GM12892 (cell line): Measurements from ENCODE around the gene CDKAL1.
"Not testable (repeated sequence)": the region's sequence is repeated elsewhere in the genome, so short reads cannot be mapped to it uniquely, and the experiment has no call there.

Experiments
- DNase-seq: peaks from one replicate; pipeline ENCODE4 v3.0.0; 2011; ENCODE audit not compliant: insufficient read length
- FAIRE-seq: peaks from 2 replicates; lab custom pipeline; 2011; peaks lifted over from hg19 to GRCh38; lab: Jason Lieb, UNC
- POLR2A ChIP-seq: IDR thresholded peaks from 2 replicates; pipeline ENCODE4 v1.6.1; 2011; ENCODE audit warnings: low read depth, low read length, control low read depth
- POLR2AphosphoS5 ChIP-seq: IDR thresholded peaks from 2 replicates; pipeline ENCODE4 v1.6.1; 2011; ENCODE audit warnings: low read depth, low read length, control low read depth
- TAF1 ChIP-seq: IDR thresholded peaks from 2 replicates; pipeline ENCODE4 v1.6.1; 2011; ENCODE audit warnings: low read depth, mild to moderate bottlenecking, control low read depth, low read length, borderline replicate concordance

The CDKAL1 gene

GRCh38 chr6:21034345-21034744 lies 500.1 kb downstream of the CDKAL1 start:
- DNase-seq (no peak), FAIRE-seq (no peak)
- TF ChIP-seq POLR2A (no peak), TAF1 (no peak), POLR2AphosphoS5 (no peak)

GRCh38 chr6:21037453-21037852 lies 503.2 kb downstream of the CDKAL1 start:
- FAIRE-seq (no peak), DNase-seq (no peak)
- TF ChIP-seq TAF1 (no peak), POLR2A (no peak), POLR2AphosphoS5 (no peak)

DNA sequence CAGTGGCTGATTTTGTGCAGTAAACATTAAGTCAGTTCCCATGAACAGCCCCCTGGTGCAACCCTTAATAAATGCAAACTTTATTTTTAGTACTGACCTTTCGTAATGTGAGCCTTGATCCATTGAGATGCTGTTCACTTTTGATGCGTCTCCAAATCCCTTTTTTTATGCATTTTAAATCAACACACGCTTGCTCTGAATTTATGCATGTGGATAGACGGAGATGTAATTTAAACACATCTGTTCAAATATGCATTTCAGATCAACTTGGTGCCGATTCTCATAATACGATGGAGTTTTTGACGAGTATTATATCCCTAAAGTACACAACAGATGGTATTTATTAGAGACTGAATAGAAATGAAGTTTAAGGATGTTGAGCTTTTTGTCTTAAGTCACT lies 505.7 kb downstream of the CDKAL1 start:
- no peak for TF ChIP-seq POLR2AphosphoS5
- TF ChIP-seq TAF1: no peak
- TF ChIP-seq POLR2A: no peak
- DNase-seq: no peak
- FAIRE-seq: no peak

DNA sequence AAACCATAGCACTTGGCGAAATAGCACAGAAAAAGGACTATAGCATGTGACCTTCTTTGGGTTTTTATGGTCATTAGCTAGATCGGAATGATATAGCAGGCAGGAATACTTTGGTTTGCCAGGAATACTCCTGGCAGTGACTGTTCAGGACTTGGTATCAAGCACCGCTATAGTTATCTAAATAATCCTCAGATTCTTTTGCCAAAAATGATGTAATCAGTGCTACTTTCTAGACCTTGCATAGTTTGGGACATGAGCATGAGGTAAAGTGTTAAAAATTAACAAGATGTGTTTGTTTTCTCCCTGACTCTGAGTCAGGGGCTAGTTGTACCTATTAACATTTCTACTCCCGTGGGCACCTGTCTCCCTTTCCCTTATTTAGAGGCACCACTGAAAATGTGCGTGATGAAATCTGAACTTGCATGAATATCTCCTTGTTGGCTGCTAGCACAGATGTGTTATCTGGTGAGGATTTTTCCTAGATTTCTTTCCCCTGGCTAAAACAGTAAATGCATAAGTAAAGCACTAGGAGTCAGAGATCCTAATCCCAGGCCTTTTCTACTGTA lies 511.0 kb downstream of the CDKAL1 start:
- no peak for DNase-seq
- no peak for TF ChIP-seq POLR2A
- no peak for TF ChIP-seq TAF1
- TF ChIP-seq POLR2AphosphoS5: no peak
- no peak for FAIRE-seq

- FAIRE-seq (no peak), DNase-seq (no peak)
- no peak for TF ChIP-seq POLR2AphosphoS5
- TF ChIP-seq TAF1: no peak
- TF ChIP-seq POLR2A: no peak
Observed at GRCh38 chr6:21046276-21046675, 512.0 kb downstream of the CDKAL1 start.

DNA sequence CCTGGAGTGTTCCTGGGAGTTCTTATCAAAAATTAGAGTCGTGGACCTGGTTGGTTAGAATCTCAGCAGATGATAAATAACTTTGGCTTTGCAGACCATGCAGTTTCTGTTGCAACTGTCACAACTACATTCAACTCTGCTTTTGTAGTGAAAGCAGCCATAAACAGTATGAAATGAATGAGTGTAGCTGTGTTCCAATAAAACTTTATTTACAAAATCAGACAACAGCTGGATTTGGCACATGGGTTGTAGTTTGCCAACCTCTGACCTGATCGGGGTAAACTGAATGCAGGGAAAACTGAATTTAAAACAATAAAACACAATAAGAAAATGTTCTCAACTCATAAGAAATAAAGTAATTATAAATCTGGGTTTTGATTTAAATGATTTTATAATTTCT lies 513.8 kb downstream of the CDKAL1 start:
- FAIRE-seq (no peak), DNase-seq (no peak)
- TF ChIP-seq TAF1 (no peak), POLR2A (no peak), POLR2AphosphoS5 (no peak)

GRCh38 chr6:21049148-21049547 lies 514.9 kb downstream of the CDKAL1 start:
- FAIRE-seq (no peak), DNase-seq (no peak)
- TF ChIP-seq POLR2A: no peak
- no peak for TF ChIP-seq POLR2AphosphoS5
- TF ChIP-seq TAF1: no peak

DNA sequence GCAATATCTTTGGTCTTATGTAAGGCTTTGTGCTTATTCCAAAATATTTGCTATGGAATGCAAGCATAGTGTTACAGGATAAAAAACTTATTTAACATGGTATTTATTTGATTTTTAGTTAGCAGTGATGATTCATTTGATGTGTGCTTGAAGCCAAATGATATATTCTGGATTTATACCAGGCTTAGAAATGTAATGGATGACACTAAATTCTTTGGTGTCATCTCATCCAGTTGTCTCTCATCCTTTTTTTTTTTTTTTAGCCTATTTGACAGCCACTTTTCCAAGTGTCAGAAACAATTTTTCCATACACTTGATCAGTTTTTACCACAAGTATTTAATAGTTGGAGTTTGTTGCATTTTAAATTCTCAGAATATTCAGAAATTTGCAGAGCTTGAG lies 515.3 kb downstream of the CDKAL1 start:
- TF ChIP-seq POLR2AphosphoS5: no peak
- no peak for TF ChIP-seq TAF1
- no peak for TF ChIP-seq POLR2A
- FAIRE-seq: no peak
- DNase-seq: no peak

DNA sequence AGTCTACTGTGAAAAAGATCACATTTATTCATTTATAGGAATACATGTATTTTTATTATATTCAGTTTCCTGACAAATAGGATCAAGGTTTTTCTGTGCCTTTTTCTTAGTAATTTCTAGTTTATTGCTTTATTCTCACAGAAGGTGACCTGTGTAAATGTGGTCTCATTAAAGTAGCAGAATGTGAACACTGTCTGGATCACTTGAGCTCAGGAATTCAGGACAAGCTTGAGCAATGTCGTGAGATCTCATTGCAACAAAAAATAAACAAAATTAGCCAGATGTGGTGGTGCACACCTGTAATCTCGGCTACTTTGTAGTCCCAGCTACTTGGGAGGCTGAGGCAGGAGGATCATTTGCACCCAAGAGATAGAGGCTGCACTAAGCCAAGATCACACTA lies 516.7 kb downstream of the CDKAL1 start:
- peak; percentile 44 for FAIRE-seq
- no peak for TF ChIP-seq POLR2AphosphoS5
- no peak for TF ChIP-seq TAF1
- no peak for TF ChIP-seq POLR2A

DNA sequence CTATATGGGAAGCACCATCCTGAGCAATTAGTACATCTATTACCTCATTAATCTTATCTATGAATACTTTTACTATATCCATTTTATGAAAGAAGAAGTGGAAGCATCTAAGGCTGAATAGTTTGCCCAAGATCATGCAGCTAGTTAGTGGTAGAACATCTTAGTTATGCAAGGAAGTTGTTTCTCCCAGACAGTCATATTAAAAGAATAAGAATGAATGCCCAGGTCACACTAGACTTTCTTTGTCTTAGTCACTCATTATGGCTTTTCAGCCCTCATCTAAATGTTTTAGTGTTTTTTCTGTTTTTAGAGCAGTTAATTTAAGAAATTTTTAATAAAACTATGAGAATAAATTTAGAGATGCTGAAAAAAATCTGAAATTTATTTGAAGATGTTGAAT lies 517.5 kb downstream of the CDKAL1 start:
- FAIRE-seq (no peak), DNase-seq (no peak)
- TF ChIP-seq POLR2A (no peak), TAF1 (no peak), POLR2AphosphoS5 (no peak)

More for the DNA sequence above, 516.7 kb downstream of the CDKAL1 start:
- DNase-seq: no peak

GRCh38 chr6:21053612-21054011 lies 519.4 kb downstream of the CDKAL1 start:
- no peak for FAIRE-seq
- TF ChIP-seq TAF1: no peak
- TF ChIP-seq POLR2A: no peak
- no peak for TF ChIP-seq POLR2AphosphoS5
- no peak for DNase-seq

GRCh38 chr6:21055480-21055879 lies 521.2 kb downstream of the CDKAL1 start:
- FAIRE-seq, DNase-seq: not testable (repeated sequence)

- DNase-seq (no peak), FAIRE-seq (no peak)
- TF ChIP-seq POLR2A: no peak
- TF ChIP-seq TAF1: no peak
- TF ChIP-seq POLR2AphosphoS5: no peak
Observed at GRCh38 chr6:21061892-21062291, 527.6 kb downstream of the CDKAL1 start.
